NCI-H69 (cell line): Measurements from ENCODE around the gene TCEA2.

Source experiments
- DNase-seq: peaks from one replicate; lab custom pipeline; 2025; lab: John Stamatoyannopoulos, UW

TCEA2 gene

GRCh38 chr20:64049060-64049877 is 13.7 kb upstream of the TCEA2 start, which contains the start of gene SOX18:
Gene SOX18, minus strand, starts transcription at chr20:64049639. Its CDS starts 123 bp downstream, at chr20:64049516.
- peak; percentile 60 for DNase-seq

GRCh38 chr20:64049878-64050260 is 13.1 kb upstream of the TCEA2 start:
- DNase-seq = no peak

GRCh38 chr20:64050261-64051032 is 12.6 kb upstream of the TCEA2 start:
- DNase-seq = no peak

DNA sequence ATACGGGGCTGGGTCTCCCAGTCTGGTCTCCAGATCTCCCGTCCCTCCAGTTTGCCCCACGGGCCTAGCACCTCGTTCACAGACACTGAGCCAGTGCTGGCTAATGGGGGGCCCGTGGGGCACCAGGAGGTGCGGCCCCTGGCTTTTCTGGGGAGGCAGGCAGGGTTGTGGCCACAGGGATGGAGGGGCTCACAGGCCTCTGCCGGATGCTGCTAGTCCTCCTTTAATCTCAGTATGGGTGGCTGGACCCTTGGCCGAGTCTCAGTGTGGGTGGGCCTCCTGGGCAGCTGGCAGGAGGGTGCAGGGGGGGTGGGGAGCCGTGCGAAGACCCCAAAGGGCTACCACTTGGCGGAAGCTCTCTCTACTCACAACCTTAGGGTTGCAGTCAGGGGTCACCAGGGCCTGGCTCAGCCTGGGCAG is 12.0 kb upstream of the TCEA2 start:
- DNase-seq = no peak

GRCh38 chr20:64051561-64052325 is 11.3 kb upstream of the TCEA2 start:
- DNase-seq = no peak

DNA sequence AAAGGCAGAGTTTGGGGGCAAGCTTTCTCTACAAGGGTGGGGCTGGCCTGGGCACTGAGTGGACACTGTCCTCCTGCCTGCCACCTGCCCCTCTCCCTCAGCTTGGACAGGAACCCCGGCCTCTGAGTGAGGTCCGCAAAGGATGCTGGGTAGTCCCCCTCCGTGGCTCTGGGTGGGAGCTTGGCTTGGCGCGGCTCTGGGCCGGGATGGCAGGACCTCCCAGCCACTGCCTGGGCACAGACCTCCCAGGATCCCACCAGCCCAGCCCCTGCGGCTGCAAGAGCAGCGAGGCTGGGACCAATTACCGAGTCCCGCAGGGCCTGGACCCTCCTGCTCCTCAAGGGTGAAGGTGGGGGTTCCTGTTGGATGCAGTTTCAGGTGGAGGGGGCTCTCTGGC is 10.7 kb upstream of the TCEA2 start:
- no peak for DNase-seq

DNA sequence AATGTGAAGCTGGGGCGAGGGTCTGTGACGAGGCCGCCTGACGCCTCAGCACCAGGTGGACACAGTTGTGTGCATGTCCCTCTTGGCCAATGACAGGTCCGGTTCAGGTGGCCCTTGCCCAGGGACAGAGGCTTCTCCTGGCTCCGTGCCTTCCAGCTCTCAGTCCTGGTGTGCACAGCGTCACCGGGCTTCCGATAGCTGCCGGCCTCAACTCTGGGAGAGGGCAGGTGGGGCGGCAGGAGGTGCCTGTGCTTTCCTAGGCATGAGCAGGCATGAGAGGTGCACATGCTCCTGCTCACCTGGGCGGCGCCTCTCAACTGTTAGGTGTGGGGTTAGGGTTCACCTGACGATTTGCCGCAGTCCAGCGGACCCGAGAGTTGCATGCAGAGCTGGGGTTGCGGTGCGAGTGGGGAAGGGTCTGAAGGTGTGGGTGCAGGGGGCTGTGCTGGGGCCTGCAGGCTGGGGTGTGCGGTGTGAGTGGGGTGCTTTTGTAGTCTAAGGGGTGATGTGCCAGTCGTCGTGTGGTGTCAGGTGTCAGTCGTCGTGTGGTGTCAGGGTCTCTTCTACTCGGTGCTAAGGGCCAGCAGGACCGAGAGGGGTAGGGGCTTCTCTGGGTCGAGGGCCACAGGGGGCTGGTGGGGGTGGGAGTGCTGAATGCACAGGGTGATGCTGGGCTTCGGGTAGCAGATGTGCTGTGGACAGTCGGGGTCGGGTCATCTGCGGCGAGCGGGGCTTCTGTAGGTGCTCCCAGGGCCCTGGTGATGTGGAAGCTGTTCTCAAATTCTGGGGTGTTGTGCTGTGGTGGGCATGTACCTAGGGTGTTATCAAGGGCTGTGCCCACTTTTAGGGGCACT is 9.8 kb upstream of the TCEA2 start:
- no peak for DNase-seq

- peak; percentile 33 for DNase-seq
Observed at GRCh38 chr20:64053841-64054661, 8.9 kb upstream of the TCEA2 start.

GRCh38 chr20:64055396-64055892 is 7.6 kb upstream of the TCEA2 start:
- DNase-seq = no peak

DNA sequence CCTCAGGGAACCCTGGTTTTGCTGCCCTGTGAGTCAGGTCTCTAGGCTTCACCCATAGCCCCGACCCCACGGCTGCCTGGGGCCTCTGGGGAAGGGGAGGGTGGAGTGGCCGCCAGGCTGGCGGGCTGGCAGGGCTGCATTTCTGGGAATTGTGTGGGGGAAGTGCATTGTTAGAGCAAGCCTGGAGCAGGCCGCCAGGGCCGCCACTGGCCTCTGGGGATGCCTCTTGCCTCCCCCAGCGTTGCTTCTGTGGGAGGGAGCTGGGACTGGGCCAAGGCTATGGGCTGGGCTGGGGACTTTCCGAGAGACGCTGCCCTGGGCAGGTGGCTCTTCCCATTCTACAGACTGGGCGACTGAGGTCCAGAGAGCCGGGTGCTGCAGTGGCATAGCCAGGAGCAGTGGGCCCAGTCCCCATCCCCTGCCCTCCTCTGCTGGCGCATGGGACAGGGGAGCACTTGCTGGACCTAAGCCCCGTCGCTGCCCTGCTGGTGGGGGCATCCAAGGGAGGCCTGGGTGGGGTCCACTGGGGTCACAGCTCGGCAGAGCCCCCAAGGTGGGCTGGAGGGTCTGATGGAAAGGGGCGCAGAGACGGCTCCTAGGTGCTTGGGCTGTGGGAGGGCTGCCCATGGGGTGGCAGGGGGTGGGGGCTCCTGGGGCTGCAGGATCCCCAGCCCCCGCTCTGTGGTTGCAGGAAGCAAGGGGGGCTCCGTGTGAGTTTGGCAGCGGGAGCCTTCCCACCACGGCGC is 6.9 kb upstream of the TCEA2 start:
- peak; percentile 32 for DNase-seq

DNA sequence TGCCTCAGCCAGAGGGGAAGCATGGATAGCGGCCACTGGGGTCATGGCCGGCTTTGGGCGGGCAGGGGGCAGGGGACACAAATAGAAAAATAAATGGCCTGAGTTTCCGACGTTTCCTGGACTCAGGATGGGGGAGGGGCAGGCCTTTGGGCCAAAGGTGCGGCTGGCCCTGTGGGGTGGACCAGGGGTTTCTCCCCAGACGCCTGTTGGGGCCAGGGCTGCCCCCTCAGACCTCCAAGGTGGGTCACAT is 6.4 kb upstream of the TCEA2 start:
- DNase-seq = no peak

- DNase-seq = no peak
Observed at GRCh38 chr20:64056889-64057627, 5.9 kb upstream of the TCEA2 start.

- DNase-seq = peak; percentile 65
Observed at GRCh38 chr20:64057628-64058498, 5.1 kb upstream of the TCEA2 start.

- no peak for DNase-seq
Observed at GRCh38 chr20:64058536-64058935, 4.5 kb upstream of the TCEA2 start.

GRCh38 chr20:64062276-64062595 is 762 bp upstream of the TCEA2 start:
- no peak for DNase-seq

DNA sequence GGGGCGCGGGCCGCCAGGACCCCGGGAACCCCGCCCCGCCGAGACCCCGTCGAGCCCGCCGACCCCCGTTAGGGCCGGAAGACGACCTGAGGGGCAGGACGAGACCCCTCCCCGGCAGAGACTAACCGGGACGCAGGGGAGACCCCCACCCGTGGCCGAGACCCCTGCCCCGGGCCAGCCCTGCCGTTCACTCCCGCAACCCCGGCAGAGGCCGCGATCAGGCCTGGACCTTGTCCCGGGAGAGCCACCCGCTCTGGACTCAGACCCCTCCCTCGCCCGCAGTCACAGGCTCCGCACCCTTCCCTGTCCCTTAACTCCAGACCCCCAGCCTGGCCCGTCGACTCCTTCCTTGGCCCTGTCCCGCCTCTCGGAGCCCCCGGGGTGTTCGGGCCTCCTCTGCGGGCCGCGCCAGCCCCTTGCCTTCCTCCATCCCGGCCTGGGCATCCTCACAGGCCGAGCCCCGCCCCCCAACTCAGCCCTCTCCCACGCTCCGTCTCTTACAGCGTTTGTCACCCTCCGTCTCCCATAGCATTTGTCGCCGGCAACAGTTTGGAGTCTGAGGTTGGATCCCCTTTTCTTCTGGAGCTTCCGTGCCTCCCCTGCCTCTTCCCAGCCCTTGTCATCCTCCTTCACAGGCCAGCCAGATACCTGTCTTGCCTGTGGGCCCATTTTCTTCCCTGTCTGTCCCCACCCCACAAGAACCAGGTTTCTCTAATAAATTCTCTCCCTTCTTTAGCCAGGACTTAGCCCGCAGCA is 569 bp downstream of the TCEA2 start:
- peak; percentile 14 for DNase-seq

- no peak for DNase-seq
Observed at GRCh38 chr20:64064145-64064698, 1.2 kb downstream of the TCEA2 start.
